Astrocyte of the cerebellum (primary cell): Measurements from ENCODE around the gene ADRA2C.

Experiments
- DNase-seq: peaks from one replicate; pipeline ENCODE4 v3.0.0-alpha.2; 2011; ENCODE audit warnings: low read depth
- H3K4me3 ChIP-seq: 2 replicates; pipeline ENCODE4 v1.5.1; 2011; ENCODE audit warnings: mild to moderate bottlenecking, low read depth, low read length, moderate library complexity
- CTCF ChIP-seq: IDR thresholded peaks from 2 replicates; pipeline ENCODE4 v1.5.1; 2012; ENCODE audit warnings: low read length, low read depth, moderate library complexity, mild to moderate bottlenecking; ENCODE audit errors: missing control alignments
- in situ Hi-C: cut with HindIII; loops from 2 replicates; pipeline ENCODE4 v1.10.0; 2017; ENCODE audit warnings: low sequenced_read_pairs

The ADRA2C gene

GRCh38 chr4:3740256-3740655 lies 25.9 kb upstream of the ADRA2C start:
- in situ Hi-C loops: no loop called here
- H3K4me3 ChIP-seq: no peak overlapping the region
- no peak for DNase-seq
- no peak for TF ChIP-seq CTCF

- no peak overlapping the region for H3K4me3 ChIP-seq
- DNase-seq: no peak
- in situ Hi-C loops: no loop called here
- no peak for TF ChIP-seq CTCF
Observed at GRCh38 chr4:3741217-3742011, 24.8 kb upstream of the ADRA2C start.

GRCh38 chr4:3742610-3743009 lies 23.6 kb upstream of the ADRA2C start:
- in situ Hi-C loops: no loop called here
- DNase-seq: no peak
- no peak overlapping the region for H3K4me3 ChIP-seq
- no peak for TF ChIP-seq CTCF

- in situ Hi-C loops: no loop called here
- no peak for TF ChIP-seq CTCF
- no peak overlapping the region for H3K4me3 ChIP-seq
- no peak for DNase-seq
Observed at GRCh38 chr4:3744232-3744631, 22.0 kb upstream of the ADRA2C start.

GRCh38 chr4:3744901-3745300 lies 21.3 kb upstream of the ADRA2C start:
- H3K4me3 ChIP-seq: no peak overlapping the region
- DNase-seq: no peak
- TF ChIP-seq CTCF: no peak
- in situ Hi-C loops: no loop called here

GRCh38 chr4:3745886-3746656 lies 20.1 kb upstream of the ADRA2C start:
- no peak for TF ChIP-seq CTCF
- in situ Hi-C loops: no loop called here
- DNase-seq: no peak
- no peak overlapping the region for H3K4me3 ChIP-seq
